T47D (cell line): ENCODE measurements around the gene PIK3CB.
"Not testable (repeated sequence)": the region's sequence is repeated elsewhere in the genome, so short reads cannot be mapped to it uniquely, and the experiment has no call there.

Source experiments
- DNase-seq, 2 experiments: peaks; one replicate each; pipeline versions ENCODE4 v3.0.0 to v3.0.0-alpha.2; 2011 to 2012; ENCODE audit warnings: low read depth in 1 of 2, low spot score in 1 of 2
- JUND ChIP-seq: IDR thresholded peaks from 2 replicates; pipeline ENCODE4 v1.6.1; 2012; ENCODE audit warnings: low read depth
- in situ Hi-C: cut with HindIII; loops from 2 replicates; pipeline ENCODE4 v1.10.0; 2016; ENCODE audit warnings: low sequenced_read_pairs, low pct_unique_long_range_greater_than_20kb

Gene PIK3CB

DNA sequence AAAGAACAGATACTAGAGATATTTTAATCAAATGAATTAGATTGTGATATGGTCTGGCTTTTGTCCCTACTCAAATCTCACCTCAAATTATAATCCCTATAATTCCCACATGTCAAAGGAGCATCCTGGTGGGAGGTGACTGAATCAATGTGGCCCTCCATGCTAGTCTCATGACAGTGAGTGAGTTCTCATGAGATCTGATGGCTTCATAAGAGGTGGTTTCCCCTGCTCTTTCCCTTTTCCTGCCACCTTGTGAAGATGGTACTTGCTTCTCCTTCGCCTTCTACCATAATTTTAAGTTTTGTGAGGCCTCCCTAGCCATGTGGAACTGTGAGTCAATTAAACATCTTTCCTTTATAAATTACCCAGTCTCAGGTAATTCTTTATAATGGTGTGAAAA is 143.4 kb downstream of the PIK3CB start:
- in situ Hi-C loops = no loop called here
- no peak for TF ChIP-seq JUND
- no peak for DNase-seq

DNA sequence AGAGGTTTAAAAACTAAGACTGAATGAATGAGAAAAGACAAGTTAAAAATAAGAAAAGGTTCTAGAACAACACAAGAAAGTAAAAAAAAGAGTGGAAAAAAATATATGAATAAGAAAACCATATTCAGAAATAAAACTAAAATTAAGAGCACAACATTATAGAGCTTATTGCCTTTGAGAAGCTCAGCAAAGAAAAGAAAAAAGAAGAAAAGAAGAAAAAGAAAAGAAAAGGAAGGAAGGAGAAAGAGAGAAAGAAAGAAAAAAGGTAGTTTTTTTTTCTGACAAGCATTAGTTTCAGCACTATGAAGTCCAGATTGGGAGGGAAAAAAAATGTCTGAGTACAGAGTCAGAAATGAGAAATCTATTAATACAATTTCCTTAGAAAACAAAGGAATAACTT is 144.7 kb downstream of the PIK3CB start:
- in situ Hi-C loops = no loop called here
- TF ChIP-seq JUND = no peak
- DNase-seq = no peak

DNA sequence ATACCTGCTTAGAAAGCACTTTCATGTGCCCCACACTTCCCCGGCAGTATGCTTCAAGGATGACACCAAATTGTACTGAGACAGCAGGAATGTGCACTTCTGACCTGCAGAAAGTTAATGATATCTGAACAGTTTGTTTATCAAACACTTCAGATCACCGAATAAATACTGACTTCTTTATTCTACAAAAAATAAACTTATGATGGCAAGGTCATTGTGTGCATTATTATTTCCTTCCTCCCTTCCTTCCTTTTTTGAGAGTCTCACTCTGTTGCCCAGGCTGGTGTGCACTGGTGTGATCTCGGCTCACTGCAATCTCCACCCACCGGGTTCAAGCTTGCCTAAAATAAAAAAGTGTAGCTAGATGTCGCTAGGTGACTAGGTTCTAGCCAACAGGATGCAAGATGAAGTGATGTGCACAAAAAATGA is 145.8 kb downstream of the PIK3CB start:
- TF ChIP-seq JUND = no peak
- peak in 1 of 2 experiments; percentile 19 for DNase-seq
- in situ Hi-C loops = no loop called here

DNA sequence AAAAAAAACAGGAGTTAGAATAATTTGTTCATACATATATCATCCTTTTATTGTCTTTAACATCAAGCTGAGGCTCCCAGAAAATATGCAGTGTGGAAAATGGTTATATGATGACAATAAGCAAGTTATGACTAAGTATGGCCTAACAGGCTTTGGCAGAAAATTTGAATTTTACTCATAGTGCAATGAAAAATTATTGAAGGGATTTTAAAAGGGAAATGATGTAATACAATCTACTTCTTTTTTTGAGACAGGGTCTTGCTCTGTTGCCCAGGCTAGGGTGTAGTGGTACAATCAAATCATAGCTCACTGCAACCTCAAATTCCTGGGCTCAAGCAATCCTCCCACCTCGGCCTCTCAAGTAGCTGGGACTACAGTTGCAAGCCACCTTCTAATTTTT is 147.5 kb downstream of the PIK3CB start:
- no peak for DNase-seq
- no peak for TF ChIP-seq JUND
- in situ Hi-C loops = no loop called here

DNA sequence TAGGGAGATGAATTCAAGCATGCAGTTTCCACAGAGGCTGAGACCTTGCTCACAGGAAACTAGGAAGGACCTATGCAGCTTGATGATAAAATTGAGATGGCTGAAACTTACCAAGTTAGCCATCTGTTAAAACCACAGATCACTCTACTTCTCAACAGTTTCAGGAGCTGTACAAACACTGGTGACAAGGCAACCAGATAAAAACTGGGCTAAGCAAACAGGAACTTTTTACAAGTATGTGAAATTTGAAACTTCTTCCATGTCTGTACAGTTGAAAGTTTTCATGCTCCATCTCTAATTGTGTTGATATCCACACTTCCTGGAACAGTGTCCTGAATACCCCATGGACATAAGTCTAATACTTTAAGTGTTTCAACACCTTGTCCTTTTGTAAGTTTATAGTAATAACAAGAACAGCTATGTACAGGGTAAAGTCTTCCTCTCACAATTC is 147.9 kb downstream of the PIK3CB start:
- peak in 1 of 2 experiments; percentile 60 for DNase-seq
- TF ChIP-seq JUND = no peak
- in situ Hi-C loops = no loop called here

DNA sequence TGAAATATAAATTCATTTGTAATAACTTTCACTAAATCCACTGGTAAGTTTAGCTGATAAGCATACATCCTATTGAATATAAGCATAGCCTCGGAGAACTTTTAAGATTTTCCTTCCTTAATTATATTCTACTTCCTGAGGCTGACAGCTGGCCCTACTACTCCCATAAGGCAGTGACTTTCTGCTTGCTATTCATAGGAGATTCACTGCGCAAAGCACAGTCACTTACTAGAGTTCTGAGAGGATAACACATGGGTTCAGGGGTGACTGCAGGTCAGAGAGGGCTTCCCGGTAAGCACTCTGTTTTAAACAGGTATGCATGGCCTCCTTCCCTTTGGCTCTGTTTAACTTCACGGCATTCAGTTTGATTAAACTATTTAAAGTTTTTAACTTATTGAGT is 150.3 kb downstream of the PIK3CB start:
- no peak for DNase-seq
- in situ Hi-C loops = no loop called here
- TF ChIP-seq JUND = no peak

DNA sequence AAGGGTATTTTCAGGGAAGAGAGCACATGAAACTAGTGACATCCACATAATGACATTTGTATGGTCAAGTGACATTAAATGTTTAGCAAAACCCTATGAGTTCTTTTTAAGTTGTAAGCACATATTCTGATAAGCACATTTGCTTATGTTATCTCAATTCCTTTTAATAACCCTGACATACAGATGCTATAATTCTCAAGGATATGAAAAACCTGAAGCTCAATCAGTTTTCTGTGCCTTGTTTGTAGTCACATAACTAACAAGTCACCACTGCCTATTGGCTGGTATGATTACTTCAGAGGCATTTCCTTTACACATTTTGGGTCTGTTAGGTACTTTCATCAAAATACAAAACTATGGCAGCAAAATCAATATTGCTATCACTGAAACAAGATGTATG is 152.1 kb downstream of the PIK3CB start:
- no peak for DNase-seq
- TF ChIP-seq JUND = no peak
- in situ Hi-C loops = no loop called here

DNA sequence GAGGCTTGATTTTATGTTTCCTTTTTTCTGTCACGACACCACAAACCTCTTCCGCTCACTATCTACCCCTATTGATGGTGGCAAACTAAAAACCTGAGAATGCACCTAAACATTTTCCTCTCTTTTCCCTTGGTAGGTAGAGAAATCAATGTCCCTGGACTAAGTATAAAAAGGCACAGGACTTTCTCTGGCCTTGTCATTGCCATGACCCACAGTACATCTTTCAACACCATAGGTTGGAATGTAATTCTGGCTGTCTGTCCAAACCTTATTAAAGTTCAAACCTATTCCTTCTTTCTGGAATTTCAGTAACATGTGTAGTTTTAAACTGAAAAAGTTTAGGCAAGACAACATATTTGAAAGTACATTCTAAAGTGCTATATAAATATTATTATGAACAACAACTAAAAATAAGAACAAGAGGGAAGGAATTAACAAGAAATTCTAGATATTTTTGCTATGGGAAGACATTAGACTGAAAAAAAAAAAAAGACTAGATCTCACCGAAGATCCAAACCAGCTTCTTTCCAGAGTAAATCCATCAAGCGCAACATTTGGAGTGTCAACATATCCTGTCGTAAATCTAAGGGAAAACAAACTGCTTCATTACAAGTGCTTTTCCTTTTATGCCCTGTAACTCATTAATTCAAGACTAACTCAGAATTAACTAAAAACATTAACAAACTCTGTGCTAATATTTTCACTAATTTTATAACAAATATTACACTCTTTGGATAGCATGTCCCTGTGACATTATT is 153.1 kb downstream of the PIK3CB start:
- no peak for TF ChIP-seq JUND
- in situ Hi-C loops = no loop called here
- no peak for DNase-seq

DNA sequence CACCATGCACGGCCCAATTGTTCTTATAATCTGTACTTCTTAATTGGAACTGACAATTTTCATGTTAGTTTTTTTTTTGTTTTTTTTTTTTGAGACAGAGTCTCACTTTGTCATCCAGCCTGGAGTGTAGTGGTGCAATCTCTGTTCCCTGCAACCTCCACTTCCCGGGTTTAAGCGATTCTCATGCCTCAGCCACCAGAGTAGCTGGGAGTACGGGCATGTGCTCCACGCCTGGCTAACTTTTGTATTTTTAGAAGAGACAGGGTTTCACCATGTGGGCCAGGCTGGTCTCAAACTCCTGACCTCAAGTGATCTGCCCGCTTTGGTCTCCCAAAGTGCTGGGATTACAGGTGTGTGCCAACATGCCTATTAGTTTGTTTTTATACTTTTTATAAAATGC is 153.8 kb downstream of the PIK3CB start:
- DNase-seq, in situ Hi-C loops: not testable (repeated sequence)

DNA sequence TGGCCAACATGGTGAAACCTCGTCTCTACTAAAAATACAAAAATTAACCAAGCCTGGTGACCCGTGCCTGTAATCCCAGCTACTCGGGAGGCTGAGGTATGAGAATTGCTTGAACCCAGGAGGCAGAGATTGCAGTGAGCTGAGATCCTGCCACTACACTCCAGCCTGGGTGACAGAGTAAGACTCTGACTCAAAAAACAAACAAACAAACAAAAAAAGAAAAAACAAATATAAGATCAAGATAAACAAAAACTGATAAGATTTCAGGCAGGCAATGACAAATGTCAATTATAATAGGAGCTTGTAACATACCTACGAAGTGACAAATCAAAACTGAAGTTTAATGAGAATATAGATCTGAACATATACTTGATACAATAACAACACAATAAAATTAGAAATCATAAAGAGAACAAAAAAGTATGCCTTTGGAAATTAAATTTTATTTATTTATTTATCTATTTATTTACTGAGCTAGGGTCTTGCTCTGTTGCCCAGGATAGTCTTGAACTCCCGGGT is 155.8 kb downstream of the PIK3CB start:
- no peak for DNase-seq
- in situ Hi-C loops = no loop called here
- no peak for TF ChIP-seq JUND

DNA sequence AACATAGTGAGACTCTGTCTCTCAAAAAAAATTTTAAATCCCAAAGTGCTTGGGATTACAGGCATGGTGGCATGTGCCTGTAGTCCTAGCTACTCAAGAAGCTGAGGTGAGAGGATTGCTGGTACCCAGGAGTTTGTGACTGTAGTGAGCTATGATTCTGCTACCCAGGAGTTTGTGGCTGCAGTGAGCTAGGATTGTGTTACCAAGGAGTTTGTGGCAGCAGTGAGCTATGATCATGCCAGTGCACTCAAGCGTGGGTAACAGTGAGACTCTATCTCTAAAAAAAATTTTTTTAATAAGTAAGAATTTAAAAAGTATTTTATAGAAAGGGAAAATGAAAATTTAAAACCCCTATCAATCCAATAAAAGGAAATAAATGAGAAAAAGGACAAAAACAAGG is 156.6 kb downstream of the PIK3CB start:
- TF ChIP-seq JUND = no peak
- DNase-seq = no peak
- in situ Hi-C loops = no loop called here

DNA sequence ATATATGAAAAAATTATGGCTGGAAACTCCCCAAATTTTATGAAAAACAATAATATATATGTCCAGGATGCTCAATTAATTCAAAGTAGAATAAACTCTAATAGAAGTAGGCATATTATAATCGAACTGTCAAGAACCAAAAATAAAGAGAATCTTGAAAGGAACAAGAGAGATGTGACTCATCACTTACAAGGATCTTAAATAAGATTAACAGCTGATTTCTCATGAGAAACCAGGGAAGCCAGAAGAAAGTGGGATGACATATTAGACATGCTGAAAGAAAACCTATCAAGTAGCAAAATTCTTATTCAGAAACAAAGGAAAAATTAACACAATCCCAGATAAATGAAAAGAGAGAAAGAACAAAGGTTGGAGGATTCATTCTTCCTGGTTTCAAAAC is 159.3 kb downstream of the PIK3CB start:
- in situ Hi-C loops = no loop called here
- TF ChIP-seq JUND = no peak
- no peak for DNase-seq

DNA sequence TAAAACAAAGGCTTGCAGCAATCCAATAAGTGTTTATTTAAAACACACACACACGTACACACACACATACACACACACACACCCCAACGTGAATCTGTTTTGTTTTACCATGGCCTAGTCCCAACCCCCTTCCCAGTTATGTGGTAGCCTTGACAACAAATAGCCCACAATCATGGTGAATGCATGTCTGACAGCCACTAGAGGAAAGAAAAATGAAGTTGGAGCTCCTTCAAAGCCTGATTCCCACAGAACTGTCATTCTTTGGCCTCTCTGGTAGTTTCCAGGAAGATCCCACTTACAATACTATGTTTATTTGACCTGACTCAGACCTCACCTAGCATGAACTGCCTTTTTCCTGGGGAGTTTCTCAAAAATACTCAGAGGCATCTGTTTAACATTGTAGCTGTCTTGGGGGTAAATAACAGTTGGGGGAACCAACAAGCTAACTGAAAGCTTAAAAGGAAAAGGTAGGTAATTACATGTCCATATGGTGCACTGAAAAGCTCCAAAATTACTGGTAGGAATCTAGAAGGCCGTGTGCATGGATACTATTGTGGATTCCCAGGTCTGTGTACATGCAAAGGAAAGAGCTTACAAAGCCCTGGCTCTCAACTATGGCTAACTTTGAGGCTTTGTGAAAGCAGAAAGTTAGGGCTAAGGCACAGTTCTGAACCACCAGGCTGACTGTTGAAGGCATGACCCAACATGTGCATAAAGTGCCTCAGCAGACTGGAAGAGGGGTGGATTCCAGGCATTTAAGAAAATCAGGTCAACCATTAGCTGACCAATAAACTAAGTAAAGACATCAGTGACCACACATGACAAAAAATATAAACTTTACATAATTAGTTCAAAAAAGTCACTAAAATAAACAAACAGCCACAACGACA is 160.8 kb downstream of the PIK3CB start:
- no peak for DNase-seq
- in situ Hi-C loops = no loop called here
- TF ChIP-seq JUND = no peak
